Ammon's horn (tissue), 1 donor: ENCODE data around the gene CDH4.
A peak's percentile ranks its signal among the peaks of the same experiment; 100 is the strongest.

Experiments used
- DNase-seq: peaks from one replicate; pipeline ENCODE4 v3.0.0-alpha.2; 2016; ENCODE audit warnings: low spot score

The CDH4 gene

DNA sequence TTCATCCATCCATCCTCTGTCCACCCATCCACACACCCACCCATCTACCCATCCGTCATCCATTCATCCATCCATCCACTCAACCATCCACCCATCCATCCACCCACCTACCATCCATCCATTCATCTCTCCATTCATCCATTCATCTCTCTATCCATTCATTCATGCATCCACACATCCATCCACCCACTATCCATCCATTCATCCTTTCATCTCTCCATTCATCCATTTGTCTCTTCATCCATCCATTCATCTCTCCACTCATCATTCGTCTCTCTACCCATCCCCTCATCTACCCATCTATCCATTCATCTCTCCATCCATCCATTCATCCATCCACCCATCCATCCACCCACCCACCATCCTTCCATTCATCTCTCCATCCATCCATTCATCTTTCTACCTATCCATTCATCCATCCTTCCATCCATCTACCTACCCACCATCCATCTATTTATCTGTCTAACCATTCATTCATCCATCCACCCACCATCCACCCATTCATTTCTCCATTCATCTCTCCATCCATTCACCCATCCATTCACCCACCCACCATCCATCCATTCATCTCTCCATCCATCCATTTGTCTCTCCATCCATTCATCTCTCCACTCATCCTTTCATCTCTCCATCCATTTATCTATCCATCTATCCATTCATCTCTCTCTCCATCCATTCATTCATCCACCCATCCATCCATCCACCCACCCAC, 538.2 kb downstream of the CDH4 start:
- DNase-seq: no peak

DNA sequence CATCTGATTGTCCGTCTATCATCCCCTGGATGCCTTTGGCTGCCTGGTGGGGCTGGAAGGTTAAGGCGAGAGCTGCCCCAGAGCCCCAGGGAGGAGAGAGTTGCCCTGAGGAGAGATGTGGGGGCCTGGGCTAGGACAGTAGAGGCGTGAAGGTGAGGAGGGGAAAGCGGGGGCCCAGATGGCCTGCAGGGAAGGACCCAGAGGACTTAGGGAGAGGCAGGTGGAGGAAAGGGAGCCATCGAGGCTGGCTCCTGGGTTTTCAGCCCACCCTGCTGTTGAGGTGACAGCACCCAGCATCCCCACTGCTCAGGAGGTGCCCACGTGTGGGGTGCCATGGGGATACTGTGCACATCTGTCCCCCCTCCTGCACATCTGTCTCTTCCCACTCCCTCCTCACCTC, 539.9 kb downstream of the CDH4 start:
- DNase-seq: no peak

DNA sequence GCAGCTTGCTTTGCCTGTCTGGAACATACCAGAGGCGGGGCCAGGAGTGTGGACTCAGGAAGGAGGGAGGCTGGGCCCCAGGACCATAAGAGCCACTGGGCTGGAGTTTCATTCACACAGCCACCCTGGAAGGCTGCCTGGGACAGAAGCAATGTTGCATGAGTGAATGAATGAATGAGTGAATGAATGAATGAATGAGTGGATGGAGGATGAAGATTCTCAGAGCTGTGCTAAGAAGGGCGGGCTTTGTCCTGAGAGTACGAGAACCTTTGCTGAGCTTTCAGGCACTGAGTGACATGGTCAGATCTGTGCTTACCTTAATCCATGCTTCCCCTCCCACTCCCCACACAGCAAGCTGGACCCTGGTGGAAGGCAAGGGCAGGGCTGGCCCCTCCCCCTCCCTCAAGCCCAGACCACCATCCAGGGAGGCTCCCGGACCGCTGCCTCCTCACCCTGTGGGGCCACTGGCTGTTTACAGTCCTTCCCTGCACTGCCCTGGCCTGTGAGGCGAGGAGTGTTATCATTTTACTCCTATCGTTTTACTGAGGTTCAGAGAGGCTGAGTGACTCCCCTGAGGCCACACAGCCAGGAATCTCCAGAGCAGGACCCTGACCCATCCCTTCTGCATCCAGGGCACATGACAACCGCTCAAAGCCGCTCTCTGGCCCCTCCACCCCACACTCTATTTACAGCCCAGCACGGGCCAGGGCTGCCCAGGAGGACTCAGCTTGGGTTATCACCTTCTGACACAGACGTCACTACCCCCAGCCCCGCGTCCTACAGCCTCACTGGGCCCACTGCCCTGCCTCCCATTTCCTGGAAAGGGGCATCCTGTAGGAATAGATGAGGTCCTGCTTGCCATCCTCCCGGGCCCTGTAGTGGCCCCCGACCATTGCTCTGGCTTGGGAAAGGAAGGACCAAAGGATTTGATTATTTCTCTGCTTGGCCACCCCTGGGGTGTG, 543.9 kb downstream of the CDH4 start:
- DNase-seq: no peak

DNA sequence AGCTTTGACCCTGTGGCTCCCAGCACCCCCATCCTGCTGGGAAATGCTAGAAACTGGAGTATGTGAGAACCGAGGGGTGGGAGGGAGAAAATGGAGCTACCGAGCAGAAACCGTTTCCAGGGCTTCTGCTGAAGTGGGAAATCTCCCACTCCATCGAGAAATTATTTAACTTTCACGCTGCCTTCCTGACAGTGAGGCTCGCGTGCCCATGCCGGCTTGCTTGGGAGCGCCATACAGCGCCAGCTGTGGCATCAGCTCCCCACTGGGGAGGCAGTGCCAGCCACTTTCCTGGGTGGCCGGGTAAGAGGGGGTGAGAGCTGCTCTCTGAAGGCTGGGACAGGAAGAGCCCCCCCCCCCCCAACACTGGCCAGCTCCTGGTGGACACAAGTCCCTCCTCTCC, 544.7 kb downstream of the CDH4 start:
- no peak for DNase-seq

DNA sequence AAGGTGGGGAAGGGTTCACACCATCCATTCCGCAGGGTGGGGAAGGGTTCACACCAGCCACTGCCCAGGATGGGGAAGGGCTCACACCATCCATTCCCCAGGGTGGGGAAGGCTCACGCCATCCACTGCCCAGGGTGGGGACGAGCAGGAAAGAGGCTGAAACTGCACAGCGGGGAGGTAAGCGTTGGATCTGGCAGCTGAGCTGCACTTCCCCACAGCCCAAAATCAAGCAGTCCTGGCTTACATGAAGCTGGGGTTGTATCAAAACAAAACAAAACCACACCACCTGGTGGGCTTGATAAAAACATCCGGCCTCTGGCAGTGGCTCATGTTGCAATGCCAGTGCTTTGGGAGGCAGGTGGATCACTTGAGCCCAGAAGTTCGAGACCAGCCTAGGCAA, 545.1 kb downstream of the CDH4 start:
- no peak for DNase-seq

DNA sequence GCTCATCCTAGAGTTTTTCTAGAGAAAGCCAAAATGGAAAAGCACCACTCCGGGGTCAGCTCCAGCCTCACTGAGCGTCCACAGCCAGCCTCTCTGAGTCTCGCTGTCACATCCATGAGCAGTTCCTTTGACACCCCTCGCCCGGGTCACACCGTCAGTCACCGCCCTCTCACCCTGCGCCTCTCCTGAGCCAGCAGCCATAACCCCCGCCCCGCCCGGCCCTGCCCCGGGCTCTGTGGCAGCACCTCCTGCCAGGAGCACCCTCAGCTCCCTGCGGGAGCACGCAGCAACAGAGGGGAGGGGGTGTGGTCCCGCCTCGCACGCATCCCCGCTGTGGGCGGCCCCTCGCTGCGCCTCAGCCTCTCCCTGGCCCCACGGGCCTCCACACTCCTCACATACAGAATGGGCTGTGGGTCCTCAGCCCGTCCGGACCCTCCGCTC, 545.9 kb downstream of the CDH4 start:
- DNase-seq: no peak

DNA sequence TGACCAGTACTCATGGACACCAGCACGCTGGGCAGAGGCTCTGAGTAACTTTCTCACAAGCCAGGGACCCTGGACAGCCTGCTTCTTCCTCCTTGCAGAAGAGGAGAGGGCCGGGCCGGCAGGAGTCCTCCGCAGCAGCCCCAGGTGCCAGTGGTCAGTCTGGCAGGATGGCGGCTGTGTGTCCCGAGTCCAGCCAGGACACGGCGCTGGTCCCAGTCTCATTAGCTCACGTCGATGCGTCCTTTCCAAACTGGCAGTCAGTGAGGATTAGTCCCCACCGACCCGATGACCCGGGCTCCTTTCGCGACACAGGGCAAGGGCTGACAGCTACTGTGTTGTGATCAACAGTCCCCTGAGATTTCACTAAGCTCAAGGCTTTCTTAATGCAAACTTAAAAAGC, 546.6 kb downstream of the CDH4 start:
- no peak for DNase-seq

DNA sequence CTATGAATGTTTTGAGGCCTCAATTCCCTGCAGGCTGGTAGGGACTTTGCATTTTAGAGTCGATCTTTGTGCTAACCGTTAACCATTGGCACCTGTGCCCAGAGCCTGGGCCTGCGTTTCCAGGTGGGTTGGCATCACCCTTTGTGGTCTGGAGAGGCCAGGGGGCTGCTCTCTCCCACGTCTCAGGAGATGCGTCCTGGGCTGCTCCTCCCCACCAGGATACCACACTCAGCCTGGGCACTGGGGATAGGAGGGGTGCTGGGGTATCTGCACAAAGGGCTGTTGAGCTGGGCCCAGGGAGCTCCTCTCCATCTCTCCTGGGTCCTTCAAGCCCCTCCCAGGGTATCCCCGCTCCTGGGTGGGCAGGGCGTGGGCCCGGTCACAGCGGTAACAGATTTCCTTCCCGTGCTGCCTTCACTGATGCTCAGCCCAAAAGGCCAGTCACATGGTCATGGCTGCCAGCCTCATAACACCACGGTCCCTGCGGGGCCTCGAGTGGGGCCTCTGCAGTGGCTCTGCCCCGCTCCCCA, 547.4 kb downstream of the CDH4 start:
- no peak for DNase-seq

DNA sequence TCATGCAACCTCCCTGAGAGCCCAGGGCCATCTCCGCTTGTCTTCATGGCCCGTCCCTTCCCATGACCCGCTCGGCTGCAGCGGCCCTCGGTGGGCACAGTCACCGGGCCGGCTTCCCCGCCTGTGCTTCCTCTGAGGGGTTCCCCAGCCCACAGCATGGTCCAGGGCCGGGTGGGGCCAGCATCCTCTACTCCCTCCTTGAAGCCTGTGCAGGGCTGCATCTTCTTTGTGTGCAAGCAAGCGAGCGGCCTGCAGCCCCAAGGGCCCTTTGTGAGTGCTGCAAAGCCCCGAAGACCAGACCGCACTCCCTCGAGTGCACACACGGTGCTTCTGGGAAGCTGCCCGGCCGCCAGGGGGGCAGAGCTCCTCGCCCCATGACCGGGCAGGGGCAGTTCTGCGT, 547.9 kb downstream of the CDH4 start:
- no peak for DNase-seq

DNA sequence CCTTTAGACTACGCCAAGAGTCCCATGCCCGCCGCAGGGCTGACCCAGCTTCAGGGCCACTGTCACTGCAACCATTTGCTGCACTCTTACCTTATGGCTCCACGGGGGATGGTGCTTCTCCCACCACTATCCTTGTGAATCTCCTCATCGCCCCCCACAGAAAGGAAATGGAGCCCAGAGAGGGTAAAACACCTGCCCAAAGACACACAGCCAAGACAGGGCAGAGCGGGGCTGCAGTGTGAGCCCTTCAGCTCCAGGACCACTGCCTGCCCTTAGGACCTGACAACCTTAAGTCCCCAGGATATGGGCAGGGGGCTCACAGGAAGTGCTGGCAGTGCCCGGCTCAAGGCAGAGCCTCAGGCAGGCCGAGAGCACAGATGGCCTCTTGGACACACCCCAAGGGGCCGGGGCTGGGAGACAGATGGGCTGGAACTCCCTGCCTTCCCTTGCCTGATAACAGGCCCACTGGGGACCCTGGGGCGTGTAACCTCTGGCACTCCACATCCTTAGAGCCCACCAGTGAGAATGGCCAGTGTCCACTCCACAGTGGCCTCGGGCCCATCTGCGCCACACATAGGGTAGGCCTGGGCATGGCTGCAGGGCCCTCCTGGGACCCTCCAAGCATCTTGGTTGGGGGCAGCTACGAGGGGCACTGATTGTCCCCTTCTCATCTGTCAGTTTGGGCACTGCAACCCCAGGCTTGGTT, 548.5 kb downstream of the CDH4 start:
- no peak for DNase-seq

DNA sequence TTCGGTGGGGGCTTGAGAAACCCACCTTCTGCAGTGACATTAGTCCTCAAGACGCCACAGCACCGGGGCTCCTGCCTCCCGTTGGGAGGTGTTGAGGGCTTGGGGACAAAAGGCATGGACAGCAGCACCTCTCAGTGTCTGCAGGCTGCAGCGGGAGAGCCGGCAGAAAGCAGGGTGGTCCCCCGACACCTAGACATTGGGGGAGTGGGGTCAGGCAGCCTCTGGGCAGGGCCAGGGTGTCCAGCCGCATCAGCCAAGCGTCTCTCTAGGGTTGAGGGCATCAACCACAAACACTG, 549.0 kb downstream of the CDH4 start:
- no peak for DNase-seq

DNA sequence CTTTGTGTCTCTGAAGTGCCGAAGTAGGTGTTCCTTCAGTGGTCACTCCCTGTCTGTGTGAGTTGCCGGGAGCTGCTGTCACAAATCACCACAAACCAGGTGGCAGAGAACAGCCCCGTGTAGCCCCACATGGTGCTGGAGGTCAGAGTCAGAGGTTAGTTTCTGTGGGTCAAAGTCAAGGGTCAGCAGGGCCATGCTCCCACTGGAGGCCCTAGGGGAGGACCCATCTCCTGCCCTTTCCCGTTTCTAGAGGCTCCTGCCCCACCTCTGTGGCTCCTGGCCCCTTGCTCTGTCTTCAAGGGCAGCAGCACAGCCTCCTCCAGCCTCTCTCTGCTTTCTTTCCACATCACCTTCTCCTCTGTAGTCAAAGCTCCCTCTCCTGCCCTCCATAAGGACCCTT, 549.4 kb downstream of the CDH4 start:
- DNase-seq: no peak

DNA sequence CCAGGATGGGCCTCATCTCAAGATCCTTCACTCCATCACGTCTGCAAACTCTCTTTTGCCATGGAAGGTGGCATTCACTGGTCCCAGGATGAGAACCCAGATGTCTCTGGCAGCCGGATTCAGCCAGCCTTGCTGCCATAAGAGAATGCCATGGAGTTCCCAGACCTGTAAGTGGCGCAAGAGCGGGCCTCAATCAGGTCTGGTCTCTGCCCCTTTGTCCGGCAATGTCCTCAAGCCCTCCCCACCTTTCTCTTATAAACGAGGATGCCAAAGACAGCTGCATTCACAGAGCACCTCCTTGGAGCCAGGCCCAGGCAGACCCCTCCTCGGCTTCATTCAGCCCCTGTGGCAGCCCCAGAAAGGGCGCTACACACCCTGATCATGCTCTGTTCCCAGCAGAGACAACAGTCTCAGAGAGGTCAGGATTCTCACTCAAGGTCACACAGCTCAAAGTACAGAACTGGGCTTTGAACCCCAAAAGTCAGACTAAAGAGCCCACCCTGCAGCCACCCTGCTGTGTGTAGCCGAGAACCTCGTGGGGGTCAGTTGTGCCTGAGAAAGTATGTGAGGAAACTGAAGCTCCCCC, 549.9 kb downstream of the CDH4 start:
- no peak for DNase-seq

DNA sequence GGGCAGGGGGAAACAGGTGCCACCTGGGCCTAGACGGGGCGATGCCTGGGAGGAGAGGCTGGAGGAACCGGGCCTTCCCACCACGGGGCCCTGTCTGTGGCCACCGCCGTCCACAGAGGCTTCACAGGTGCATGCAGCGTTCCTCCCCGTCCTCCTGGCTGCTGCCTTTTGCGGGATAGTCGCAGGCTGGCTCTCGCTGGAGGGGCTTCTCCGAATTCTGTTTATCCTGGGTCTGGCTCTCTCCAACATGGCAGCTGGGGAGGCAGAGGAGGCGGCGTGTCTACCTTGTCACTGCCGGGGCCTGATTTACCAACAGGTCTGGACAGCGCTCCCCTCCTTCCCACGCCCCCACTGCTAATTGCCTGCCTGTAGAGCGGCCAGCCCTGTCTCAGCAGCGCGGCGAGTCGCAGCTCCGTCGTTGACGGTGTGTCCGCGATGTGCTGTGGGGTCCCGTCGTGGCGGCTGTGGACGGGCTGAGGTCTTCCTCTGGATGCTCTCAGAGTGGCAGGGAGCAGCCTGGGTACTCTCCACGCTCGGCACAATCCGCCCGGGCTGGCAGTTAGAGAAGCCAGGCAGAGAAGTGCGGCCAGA, 550.8 kb downstream of the CDH4 start:
- no peak for DNase-seq

DNA sequence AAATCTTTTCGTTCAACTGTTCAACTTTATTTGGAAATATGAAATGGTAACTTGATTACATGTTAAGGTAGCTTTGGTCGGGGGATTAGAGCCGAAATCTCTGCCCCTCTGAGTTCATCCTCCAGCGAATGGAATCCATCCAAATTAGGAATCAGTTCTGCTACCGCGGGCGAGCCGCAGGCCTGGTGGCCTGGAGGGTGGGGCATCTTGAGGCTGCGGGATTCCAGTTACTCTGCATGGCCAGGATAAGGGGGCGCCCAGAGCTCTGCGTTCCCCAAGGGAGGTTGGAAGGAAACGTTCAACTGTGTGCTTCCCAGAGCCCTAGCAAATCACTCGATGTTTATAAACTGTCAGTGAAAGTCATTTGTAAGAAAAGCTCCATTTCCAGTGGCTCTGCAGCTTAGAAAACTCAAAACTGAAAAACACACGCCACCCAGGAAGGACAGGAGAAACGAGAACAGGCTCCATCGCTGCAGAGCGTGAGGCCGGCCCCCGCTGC, 551.4 kb downstream of the CDH4 start:
- DNase-seq: peak; percentile 47

DNA sequence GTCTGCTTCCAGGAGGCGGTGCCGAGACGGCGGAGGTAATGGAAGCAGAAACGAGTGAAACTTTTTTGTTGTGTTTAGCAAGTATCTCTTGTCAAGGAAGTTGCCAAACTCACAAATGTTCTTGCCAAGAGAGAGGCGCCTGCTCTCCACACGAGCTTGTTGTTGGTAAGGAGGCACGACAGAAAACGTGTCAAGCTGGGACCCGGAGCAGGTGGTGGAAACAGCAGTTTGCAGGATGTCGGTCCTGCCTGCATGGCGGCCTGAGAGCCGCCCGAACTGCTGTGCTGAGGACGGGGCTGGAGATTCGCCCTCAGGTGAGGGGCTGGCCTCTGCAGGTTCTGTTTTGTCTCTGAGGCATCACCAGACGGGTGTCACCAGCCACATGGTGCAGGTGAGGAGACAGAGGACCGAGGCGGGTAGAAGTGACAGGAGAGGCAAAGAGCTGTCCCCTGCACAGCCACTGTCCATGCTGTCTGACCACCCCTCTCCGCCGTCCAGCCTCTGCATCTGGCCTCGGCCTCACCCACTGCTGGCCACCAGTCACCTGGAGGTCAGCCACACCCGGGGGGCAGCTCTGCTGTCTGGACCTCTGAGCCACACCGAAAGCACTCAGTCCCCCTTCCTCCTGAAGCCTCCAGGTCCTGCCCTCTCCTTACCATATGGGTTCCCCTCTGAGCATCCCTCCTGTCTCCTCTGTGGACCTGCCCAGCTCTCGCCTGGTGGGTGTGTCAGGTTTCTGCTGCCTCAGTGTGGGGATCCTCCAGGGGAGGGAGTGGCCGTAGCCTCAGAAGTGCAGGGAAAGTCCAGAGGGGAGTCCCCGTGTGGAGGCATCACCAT, 552.1 kb downstream of the CDH4 start:
- no peak for DNase-seq

DNA sequence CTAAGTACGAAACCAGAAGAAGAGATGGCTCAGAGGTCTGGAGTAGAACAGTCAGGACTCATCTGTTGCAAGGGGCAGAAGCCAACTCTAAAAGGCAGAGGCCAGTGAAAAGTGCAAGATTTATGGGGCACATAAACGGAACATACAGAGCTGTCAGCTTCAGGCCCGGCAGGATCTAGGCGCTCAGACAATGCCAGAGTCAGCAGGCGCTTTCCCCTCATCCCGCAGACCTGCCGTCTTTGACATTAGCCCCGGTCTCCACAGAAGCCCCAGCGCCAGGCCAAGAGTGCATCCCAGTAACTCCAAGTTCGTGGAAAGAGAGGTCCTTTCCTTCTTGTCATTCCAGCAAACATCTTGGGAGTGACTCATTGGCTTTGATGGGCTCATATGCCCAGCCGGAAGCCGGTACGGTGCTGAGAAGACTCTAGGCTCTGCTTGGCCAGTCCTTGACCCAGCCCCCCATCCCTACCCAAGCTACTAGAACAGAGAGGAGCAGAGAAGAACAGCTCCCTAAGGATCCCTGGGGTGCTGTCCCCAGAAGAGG, 552.8 kb downstream of the CDH4 start:
- no peak for DNase-seq

DNA sequence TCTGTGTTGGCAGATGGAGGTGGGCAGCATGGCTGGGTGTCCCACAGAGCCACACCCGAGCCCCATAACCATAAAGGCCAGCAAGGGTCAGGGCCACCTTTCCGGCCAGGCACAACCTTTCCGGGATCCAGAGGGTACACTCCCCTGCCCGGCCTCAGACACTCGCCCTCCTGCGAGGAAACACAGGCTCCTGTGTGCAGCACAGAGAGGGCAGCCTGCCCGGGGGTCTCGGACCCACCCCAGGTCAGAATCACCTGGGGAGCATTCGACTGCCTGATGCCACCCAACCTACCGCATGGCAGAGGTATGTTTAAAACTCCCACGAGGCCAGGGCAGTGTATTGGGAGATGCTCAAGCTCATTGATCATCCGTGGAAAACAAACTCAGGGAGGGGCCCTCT, 553.3 kb downstream of the CDH4 start:
- no peak for DNase-seq

DNA sequence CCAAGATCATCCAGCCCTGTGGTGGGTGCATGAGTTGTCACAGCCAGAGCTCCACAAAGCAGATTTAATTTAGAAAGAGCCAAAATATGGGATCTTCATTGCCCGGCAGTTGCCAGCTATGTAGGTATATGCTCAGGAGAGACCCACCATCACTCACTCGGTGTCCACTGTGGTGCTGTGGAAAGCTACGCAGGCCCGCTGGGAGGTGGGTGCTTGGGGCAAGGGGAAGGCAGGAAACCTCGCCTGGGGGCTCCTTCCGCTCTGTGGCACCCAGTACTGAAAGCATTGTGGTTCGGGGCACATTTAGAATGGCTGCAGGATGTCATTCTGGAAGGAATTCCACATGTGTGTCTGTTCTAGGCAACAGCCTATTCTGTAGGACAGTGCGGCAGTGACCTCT, 553.7 kb downstream of the CDH4 start:
- DNase-seq: no peak

DNA sequence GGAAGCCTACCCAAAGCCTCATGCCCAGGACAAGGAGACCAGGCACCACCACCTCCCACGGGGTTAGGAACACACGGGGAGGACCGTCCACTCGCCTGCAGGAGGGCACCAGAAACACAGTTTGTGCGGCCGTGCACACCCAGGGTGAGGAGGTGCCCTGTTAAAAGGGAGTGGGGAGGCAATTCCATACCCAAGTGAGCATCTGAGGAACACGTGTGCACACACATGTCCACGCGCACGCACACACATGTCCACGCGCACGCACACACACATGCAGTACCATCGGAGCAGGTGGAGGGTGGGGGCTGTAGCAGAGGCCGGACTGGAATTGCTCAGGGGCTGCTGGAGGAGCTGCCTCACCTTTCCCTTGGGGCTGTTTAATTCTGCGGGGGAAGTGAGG, 554.3 kb downstream of the CDH4 start:
- DNase-seq: no peak

DNA sequence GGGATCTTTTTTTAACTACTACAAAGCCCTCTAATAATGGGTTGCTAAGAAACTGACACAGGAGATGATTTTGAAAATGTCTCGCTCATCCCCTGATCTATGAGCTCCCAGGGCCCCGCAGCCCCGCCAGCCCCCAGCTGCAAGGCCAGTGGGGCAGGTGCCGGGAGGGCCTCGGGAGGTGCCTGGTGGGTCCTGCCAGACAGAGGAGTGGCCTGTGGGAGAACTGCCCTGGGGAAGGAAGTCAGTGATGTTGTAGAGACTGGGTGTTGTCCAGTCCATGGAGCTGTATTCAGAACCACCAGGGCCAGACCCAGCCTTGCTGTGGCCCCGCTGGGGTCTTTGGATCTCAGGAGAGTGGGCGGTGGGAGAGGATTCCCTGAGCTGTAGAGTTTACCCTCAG, 554.9 kb downstream of the CDH4 start:
- DNase-seq: no peak
